Testis (tissue), 3 donors: ENCODE results near the gene CASP7. TPM values are rescaled to one million over a fixed set of nuclear protein-coding genes. Genes with fewer than 3 reads are reported as not detected.
"Not testable (repeated sequence)": the region's sequence is repeated elsewhere in the genome, so short reads cannot be mapped to it uniquely, and the experiment has no call there.

Experiments
- DNase-seq: peaks from one replicate; pipeline ENCODE4 v3.0.0-alpha.2; 2019
- H3K27ac ChIP-seq, 2 donors: fragments of 200-600 bp; sonication (generic); one replicate each; pipeline ENCODE4 v1.5.1; 2019
- H3K27me3 ChIP-seq: fragments of 200-600 bp; sonication (generic); one replicate; pipeline ENCODE4 v1.5.1; 2019
- H3K36me3 ChIP-seq: fragments of 200-600 bp; sonication (generic); one replicate; pipeline ENCODE4 v1.5.1; 2017; ENCODE audit warnings: low read depth; ENCODE audit errors: missing control alignments
- H3K4me1 ChIP-seq: fragments of 200-600 bp; sonication (generic); one replicate; pipeline ENCODE4 v1.5.1; 2019
- H3K4me3 ChIP-seq, 2 donors: fragments of 200-600 bp; sonication (generic); one replicate each; pipeline ENCODE4 v1.5.1; 2017 to 2019
- H3K9me3 ChIP-seq: fragments of 200-600 bp; sonication (generic); one replicate; pipeline ENCODE4 v1.5.1; 2017
- CTCF ChIP-seq, 3 experiments: fragments of 450-650 bp in 2 of 3; fragments of 200-600 bp in 1 of 3; sonication (generic) in 1 of 3; IDR thresholded peaks; one replicate each; pipeline ENCODE4 v1.5.1; 2016 to 2019; ENCODE audit warnings: antibody characterized with exemption in 3 of 3, mild to moderate bottlenecking in 2 of 3, moderate library complexity in 1 of 3
- POLR2A ChIP-seq: fragments of 450-650 bp; IDR thresholded peaks from one replicate; pipeline ENCODE4 v1.6.1; 2017; ENCODE audit warnings: antibody characterized with exemption, mild to moderate bottlenecking, moderate library complexity
- WGBS, 2 donors: methylation state at CpG; one replicate each; pipeline ENCODE4 v1.1.5; 2018; 5-methylcytosine and 5-hydroxymethylcytosine counted together
- intact Hi-C: fragments of 100-400 bp; cut with DNase I; formaldehyde crosslinking; loops from one replicate; pipeline ENCODE4 v1.15.1; 2023; ENCODE audit warnings: low total_unique reads
- polyA plus RNA-seq: library from polyadenylated mRNA; stranded (reverse); fragments of 350-450 nt; fragmentation: Illumina TruSeq; extraction: RNeasy Lipid Tissue Mini Kit (QIAGEN cat#74804); gene quantifications from one replicate; pipeline ENCODE4 v1.2.3, GENCODE V29; 2014; ENCODE audit warnings: low read depth, low replicate concordance; ENCODE audit not compliant: insufficient read depth
- total RNA-seq, 2 donors: library from RNA; depleted of rRNA; stranded (reverse); fragments of >200 nt; gene quantifications; one replicate each; pipeline ENCODE4 v1.2.3, GENCODE V29; 2016

CASP7 gene
- total and polyA plus RNA-seq, 3 donors from 2014 or later: 7.5 to 12.7 (median 11.8) TPM

- Histone ChIP-seq H3K4me3 (no peak overlapping the region), H3K36me3 (no peaks in the 10 kb centered on the region), H3K27me3 (no peaks in the 10 kb centered on the region), H3K9me3 (no peaks in the 10 kb centered on the region), H3K27ac (no peak overlapping the region), H3K4me1 (no peaks in the 10 kb centered on the region)
- TF ChIP-seq CTCF (IDR thresholded peaks at IDR 0.05) (no peak), POLR2A (no peak)
- intact Hi-C loops: no loop called here
- no peak for DNase-seq
- 52 to 66% methylated on average over 3 of the region's 3 CpGs for WGBS, 2 donors
Observed at GRCh38 chr10:113648478-113648877, 31.2 kb upstream of the CASP7 start.

DNA sequence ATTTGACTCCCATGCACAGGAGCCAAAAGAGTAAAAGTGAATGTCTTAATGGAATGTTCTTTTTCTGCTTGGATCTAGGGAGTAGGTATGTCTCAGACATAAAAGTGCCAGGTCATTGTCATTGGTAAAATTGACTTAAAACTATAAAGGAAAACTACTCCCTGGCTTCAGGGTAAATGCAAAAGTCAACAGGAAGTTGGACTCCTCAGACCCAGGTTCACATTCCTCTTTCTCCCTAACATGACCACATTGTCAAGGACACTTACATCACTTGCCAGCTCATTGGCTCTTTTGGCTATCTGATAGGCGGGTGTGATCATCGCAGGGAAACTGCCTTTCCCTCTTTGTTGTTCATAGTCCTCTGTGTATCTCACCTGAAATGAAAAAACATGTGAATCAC, 29.5 kb upstream of the CASP7 start:
- no peaks in the 10 kb centered on the region for H3K9me3 ChIP-seq
- WGBS, 2 donors: 93 to 100% methylated on average over 2 of the region's 2 CpGs
- no peak for DNase-seq
- no peaks in the 10 kb centered on the region for H3K36me3 ChIP-seq
- TF ChIP-seq POLR2A: no peak
- TF ChIP-seq CTCF (IDR thresholded peaks at IDR 0.05): no peak
- H3K27ac ChIP-seq: no peak overlapping the region
- H3K4me3 ChIP-seq: no peak overlapping the region
- intact Hi-C loops: no loop called here
- no peaks in the 10 kb centered on the region for H3K27me3 ChIP-seq
- no peaks in the 10 kb centered on the region for H3K4me1 ChIP-seq

DNA sequence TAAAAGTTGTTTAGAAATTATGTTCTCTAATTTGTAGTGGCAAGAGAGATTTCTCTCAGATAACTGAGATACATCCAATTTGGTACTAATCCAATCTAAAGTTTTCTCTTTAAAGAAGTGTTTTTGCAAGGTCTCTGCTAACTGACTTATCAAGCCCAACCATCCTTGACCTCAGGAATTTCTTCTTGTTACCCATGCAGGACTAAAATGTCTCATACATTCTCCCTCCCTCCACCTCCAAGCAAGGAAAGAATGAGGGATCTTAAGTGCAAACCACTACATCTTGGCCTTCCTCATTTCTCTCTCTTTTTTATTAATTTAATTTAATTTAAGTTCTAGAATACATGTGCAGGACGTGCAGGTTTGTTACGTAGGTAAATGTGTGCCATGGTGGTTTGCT, 28.7 kb upstream of the CASP7 start:
- no peak overlapping the region for H3K27ac ChIP-seq
- H3K36me3 ChIP-seq: no peaks in the 10 kb centered on the region
- no peak overlapping the region for H3K4me3 ChIP-seq
- intact Hi-C loops: no loop called here
- no peaks in the 10 kb centered on the region for H3K27me3 ChIP-seq
- TF ChIP-seq CTCF (IDR thresholded peaks at IDR 0.05) (no peak), POLR2A (no peak)
- no peak for DNase-seq
- 65 to 93% methylated on average over 2 of the region's 2 CpGs for WGBS, 2 donors
- no peaks in the 10 kb centered on the region for H3K4me1 ChIP-seq
- H3K9me3 ChIP-seq: no peaks in the 10 kb centered on the region

GRCh38 chr10:113651898-113652297, 27.8 kb upstream of the CASP7 start:
- H3K9me3 ChIP-seq: no peaks in the 10 kb centered on the region
- TF ChIP-seq CTCF (IDR thresholded peaks at IDR 0.05): no peak
- intact Hi-C loops: no loop called here
- WGBS, 2 donors: 77 to 82% methylated on average over 1 of the region's 1 CpG
- H3K27ac ChIP-seq: no peak overlapping the region
- H3K36me3 ChIP-seq: no peaks in the 10 kb centered on the region
- no peak for DNase-seq
- no peaks in the 10 kb centered on the region for H3K4me1 ChIP-seq
- H3K27me3 ChIP-seq: no peaks in the 10 kb centered on the region
- no peak overlapping the region for H3K4me3 ChIP-seq

GRCh38 chr10:113652456-113652855, 27.3 kb upstream of the CASP7 start:
- H3K4me1 ChIP-seq, intact Hi-C loops, H3K27me3 ChIP-seq, H3K4me3 ChIP-seq, H3K36me3 ChIP-seq, H3K9me3 ChIP-seq, DNase-seq, H3K27ac ChIP-seq: not testable (repeated sequence)
- 85 to 91% methylated on average over 3 of the region's 3 CpGs for WGBS, 2 donors
